HG02678 (cell line): ENCODE data around the gene NOL4L.
"Not testable (repeated sequence)": the region's sequence is repeated elsewhere in the genome, so short reads cannot be mapped to it uniquely, and the experiment has no call there.

Experiments
- ATAC-seq: cut with Tn5 transposase; IDR thresholded peaks from one replicate; pipeline ENCODE4 v1.9.1; 2021; ENCODE audit warnings: mild to moderate bottlenecking, moderate library complexity; ENCODE audit not compliant: unreplicated experiment

NOL4L gene

DNA sequence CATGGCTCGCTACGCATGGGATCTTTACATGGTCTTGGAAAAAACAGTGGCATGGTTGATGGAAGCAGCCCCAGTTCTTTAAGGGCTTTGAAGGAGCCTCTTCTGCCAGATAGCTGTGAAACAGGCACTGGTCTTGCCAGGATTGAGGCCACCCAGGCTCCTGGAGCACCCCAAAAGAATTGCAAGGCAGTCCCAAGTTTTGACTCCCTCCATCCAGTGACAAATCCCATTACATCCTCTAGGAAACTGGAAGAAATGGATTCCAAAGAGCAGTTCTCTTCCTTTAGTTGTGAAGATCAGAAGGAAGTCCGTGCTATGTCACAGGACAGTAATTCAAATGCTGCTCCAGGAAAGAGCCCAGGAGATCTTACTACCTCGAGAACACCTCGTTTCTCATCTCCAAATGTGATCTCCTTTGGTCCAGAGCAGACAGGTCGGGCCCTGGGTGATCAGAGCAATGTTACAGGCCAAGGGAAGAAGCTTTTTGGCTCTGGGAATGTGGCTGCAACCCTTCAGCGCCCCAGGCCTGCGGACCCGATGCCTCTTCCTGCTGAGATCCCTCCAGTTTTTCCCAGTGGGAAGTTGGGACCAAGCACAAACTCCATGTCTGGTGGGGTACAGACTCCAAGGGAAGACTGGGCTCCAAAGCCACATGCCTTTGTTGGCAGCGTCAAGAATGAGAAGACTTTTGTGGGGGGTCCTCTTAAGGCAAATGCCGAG is 148.8 kb downstream of the NOL4L start:
- ATAC-seq, result no peak

DNA sequence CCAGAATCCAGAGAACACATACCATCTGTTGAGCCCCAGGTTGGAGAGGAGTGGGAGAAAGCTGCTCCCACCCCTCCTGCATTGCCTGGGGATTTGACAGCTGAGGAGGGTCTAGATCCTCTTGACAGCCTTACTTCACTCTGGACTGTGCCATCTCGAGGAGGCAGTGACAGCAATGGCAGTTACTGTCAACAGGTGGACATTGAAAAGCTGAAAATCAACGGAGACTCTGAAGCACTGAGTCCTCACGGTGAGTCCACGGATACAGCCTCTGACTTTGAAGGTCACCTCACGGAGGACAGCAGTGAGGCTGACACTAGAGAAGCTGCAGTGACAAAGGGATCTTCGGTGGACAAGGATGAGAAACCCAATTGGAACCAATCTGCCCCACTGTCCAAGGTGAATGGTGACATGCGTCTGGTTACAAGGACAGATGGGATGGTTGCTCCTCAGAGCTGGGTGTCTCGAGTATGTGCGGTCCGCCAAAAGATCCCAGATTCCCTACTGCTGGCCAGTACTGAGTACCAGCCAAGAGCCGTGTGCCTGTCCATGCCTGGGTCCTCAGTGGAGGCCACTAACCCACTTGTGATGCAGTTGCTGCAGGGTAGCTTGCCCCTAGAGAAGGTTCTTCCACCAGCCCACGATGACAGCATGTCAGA is 149.6 kb downstream of the NOL4L start:
- no peak for ATAC-seq

DNA sequence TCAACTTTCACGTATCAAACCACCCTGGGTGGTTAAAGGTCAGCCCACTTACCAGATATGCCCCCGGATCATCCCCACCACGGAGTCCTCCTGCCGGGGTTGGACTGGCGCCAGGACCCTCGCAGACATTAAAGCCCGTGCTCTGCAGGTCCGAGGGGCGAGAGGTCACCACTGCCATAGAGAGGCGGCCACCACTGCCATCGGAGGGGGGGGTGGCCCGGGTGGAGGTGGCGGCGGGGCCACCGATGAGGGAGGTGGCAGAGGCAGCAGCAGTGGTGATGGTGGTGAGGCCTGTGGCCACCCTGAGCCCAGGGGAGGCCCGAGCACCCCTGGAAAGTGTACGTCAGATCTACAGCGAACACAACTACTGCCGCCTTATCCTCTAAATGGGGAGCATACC is 150.7 kb downstream of the NOL4L start:
- ATAC-seq, result no peak

DNA sequence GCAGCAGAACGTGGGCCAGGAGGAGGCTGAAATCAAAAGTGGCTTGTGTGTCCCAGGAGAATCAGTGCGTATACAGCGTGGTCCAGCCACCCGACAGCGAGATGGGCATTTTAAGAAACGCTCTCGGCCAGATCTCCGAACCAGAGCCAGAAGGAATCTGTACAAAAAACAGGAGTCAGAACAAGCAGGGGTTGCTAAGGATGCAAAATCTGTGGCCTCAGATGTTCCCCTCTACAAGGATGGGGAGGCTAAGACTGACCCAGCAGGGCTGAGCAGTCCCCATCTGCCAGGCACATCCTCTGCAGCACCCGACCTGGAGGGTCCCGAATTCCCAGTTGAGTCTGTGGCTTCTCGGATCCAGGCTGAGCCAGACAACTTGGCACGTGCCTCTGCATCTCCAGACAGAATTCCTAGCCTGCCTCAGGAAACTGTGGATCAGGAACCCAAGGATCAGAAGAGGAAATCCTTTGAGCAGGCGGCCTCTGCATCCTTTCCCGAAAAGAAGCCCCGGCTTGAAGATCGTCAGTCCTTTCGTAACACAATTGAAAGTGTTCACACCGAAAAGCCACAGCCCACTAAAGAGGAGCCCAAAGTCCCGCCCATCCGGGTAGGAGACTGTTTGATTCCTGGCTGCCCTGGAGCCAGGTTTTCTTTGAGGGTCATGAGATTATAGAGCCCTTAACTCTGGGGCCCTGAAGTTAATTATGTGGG is 151.7 kb downstream of the NOL4L start:
- ATAC-seq, result no peak

DNA sequence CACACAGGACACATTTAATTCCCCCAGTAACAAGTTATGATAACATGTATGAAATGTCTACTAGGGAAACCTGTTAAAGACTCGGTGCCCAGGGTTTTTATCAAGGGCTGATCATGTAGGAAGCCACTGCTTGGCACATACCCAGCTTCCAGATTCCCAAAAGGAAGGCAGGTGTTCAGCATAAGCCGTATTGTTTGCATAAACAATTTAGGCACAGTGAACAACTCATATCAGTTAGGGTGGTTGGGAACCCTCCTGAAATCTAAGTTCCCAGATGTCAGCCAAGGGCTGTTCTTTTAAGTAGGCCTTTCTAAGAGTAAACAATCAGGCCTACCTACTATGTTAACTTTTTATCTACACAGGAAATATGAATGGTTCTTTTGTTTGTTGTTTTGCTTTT is 152.9 kb downstream of the NOL4L start:
- ATAC-seq, result no peak

DNA sequence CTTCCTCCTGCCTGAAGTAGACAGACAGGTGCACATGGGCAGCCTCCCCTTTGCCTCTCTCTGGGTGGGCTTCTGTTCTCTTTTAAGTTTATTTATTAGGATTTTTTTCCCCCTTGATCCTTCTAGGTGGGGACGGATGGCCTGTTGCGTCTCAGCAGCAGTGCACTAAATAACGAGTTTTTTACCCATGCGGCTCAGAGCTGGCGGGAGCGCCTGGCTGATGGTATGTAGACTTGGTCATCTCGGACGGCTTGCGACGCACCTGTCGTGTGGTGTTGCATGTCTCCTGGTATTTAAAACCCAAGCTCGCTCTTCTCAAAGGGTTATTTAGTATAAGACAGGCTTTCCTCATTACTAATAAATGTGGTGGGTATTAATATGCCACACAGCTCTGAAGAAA is 153.7 kb downstream of the NOL4L start:
- ATAC-seq, result no peak

DNA sequence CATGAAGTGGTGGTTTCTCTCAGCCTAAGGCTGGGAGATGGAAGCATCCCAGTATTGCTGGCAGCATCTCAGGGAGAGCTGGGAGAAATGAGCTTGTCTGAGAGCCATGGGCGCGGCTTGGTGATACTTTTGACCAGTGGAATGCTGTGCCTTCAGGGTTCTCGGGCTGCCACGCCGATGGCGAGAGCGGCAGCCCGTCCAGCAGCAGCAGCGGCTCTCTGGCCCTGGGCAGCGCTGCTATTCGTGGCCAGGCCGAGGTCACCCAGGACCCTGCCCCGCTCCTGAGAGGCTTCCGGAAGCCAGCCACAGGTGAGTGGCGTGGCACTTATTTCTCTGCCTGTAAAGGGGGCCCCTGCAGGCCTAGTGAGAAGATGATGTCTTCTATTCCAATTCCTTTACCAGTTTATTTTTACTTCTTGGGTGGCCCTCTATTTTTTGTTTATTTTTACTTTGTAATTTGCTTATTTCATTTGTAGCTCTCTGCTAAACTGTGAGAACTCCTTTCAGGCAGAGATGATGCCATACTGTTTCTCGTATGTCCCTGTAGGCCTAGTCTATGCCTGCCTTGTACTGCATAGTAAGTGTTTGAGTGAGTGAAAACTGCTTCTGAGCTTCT is 155.3 kb downstream of the NOL4L start:
- no peak for ATAC-seq

DNA sequence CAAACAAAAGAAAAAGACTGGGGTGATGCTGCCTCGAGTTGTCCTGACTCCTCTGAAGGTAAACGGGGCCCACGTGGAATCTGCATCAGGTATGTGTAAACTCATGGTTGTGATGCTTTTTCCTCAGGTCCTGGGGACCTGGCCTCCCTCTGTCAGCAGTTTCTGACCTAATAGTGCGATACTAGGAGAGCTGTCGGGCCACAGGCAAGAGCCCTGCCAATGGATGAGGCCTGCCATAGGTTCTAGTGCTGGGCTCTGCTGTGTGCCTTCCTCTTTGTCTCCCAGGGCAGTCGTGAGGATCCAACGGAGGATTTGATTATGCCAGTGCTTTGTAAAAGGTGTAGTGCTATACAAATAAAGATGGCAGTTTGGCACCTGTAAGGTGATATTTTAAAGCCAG is 155.8 kb downstream of the NOL4L start:
- ATAC-seq, result no peak

DNA sequence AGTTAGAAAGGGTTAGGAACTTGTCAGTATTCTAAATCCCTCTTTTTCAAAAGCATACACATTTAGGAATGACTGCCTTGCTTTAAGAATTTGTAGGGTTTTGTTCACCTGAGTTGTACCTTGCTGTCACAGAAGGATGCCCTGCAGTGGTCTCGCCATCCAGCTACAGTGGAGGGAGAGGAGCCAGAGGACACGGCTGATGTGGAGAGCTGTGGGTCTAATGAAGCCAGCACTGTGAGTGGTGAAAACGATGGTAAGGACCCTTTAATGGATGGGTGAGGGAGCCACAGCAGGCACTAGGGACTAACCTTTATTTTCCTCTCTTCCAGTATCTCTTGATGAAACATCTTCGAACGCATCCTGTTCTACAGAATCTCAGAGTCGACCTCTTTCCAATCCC is 157.1 kb downstream of the NOL4L start:
- no peak for ATAC-seq

DNA sequence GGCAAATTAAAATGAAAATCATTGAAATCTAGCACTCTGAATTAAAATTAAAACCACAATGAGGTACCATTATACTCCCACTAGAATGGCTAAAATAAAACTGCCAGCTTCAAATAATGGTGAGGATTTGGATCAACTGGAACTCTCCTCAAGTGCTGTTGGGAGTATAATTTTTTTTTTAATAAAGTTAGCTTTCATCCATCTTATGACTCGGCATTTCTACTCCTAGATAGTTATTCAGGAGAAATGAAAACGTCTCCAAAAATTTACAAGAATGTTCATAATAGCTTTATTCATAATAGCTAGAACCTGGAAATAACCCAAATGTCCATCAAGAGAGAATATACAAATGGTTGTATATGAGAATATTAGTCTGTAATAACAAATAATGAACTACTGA is 163.8 kb downstream of the NOL4L start:
- ATAC-seq, result no peak

DNA sequence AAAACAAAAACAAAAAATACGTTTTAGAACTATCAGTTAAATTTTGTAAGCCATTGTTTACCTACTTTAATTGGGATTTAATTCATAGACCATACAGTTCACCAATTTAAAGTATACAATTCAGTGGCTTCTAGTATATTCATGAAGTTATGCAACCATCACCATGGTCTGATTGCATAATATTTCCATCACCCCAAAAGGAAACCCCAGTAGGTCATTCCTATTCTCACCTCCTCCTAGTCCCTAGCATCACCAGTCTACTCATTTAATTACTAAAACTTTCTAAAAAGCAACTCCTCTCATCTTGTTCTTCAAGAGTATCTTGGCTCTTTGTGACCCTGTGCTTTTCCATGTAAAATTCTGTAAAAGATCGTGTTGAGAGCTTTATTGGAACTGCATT is 166.8 kb downstream of the NOL4L start:
- ATAC-seq, result no peak

DNA sequence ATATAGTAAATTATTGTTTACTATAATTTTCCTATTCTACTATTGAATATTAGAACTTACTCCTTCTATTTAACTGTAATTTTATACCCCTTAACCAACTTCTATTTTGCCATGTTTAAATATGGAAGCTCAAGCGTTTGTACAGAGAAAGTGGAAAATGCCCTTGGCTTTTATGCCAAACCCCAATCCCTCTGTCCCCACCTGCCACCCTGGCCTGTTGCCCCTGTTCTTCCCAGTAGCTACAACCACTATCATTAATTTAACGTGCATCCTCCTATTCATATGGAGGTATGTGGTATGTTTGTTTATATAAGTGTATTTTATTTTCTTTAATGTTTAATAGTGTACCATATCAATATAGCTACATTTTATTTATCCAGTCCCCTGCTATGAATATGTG is 168.9 kb downstream of the NOL4L start:
- ATAC-seq, result no peak

DNA sequence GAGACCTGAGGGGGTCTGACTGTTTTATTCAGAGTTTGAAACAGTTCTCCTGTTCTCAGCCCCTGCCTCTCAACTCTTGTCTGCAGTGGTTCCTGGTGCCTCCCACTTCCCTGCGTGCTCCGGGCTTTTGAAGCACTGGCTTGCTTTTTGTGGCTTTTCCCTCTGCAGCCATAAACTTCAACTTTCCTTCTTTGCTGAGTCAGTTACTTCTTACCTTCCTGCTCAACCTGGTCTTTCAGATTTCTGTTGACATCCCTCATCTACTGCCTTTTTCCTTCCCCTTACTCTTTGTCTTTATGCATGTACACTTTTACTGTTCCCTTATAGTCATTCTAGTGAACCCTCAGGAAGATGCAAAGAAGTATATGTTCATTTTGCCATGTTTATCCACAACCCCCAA is 169.6 kb downstream of the NOL4L start:
- ATAC-seq, result no peak

DNA sequence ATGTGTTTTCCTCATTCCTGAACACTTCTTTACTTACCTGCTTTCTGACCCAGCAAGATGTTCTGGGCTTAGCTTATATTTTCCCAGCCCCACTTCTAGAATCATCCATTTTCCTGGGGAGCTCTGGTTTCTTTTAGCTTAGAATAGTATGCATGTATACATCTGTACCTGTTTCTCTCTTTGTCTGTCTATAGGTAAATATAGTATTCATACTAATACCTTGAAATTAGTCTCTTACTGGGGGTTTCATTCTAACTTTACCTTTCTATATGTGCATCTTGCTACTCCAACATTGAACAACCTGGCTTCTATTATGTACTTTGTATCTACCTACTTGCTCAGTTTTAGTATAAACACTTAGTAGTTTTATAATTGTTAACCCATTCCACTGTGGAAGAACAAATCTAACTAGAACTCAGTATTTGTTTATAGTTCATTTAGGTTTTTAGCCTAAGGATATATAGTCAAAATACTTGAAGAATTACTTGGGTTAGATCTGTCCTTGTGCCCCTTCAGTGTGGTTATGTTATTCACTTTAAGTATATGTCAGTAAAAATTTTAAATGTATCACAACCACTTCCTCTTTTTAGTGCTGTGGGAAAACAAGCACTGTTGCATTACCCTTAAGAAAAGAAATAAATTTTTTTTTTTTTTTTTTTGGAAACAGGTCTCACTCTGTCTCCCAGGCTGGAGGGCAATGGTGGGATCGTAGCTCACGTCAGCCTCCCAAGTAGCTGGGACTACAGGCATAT is 173.0 kb downstream of the NOL4L start:
- no peak for ATAC-seq

DNA sequence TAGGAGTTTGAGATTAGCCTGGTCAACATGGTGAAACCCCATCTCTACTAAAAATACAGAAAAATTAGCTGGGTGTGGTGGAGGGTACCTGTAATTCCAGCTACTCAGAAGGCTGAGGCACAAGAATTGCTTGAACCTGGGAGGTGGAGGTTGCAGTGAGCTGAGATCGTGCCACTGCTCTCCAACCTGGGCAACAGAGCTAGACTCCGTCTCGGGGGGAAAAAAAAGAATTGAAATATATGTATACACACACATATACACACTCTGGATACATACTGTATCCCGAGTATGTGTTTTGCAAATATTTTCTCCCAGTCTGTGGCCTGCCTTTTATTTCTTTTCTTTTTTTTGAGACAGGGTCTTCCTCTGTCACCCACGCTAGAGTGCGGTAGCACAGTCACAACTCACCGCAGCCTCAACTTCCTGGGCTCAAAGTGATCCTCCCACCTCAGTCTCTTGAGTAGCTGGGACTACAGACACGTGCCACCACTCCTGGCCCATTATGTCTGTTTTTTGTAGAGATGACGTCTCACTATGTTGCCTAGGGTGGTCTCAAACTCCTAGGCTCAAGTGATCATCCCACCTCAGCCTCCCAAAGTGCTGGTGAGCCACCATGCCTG is 177.9 kb downstream of the NOL4L start:
- not testable (repeated sequence) for ATAC-seq

DNA sequence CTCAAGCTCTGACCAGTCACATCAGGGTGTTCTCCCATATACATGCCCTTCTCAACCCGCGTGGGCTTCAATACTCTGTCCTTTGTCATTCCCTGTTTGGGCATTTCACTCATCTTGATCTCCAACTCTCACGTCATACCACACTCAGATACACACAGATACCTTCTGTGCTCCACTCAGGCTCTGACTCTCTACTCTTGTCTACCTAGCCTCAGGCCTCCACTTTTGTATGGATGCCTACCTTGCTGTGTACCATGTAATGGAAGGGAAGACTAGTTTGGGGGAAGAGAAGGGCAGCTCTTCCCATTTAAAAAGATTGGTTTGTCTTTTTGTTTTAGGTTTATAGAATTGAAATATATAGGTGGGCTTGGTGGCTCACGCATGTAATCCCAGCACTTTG is 178.4 kb downstream of the NOL4L start:
- no peak for ATAC-seq

DNA sequence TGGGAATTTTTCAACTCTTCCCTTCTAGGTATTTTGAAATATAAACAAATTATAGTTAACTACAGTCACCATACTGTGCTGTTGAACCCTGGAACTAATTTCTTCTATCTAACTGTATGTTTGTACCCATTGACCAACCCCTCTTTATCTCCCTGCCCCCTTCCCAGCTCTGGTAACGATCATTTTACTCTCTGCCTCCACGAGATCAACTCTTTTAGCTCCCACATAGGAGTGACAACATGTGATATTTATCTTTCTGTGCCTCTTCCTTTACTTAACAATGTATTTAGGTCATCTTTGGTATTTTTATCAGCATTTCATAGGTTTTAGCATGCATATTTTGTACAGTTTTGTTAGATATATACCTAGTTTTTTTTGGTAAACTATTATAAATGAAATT is 181.1 kb downstream of the NOL4L start:
- no peak for ATAC-seq

DNA sequence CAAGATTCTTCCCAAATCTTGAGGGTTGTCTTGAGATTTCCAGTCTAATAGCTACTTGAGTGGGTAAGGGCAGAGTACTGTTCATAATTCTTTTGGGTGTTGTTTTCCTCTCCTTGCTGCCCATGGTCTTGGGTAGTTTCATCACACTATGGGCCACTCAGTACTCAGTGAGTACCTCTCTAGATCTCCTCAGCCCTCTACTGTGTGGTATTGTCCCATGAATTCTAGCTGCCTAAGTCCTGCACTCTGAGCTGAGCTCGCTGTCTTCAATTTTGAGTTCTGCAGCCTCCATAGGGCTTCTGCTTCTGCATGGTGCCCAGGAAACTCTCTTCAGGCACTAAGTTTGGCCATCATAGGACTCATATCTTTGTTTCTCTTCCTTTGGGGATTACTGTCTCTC is 184.7 kb downstream of the NOL4L start:
- no peak for ATAC-seq

DNA sequence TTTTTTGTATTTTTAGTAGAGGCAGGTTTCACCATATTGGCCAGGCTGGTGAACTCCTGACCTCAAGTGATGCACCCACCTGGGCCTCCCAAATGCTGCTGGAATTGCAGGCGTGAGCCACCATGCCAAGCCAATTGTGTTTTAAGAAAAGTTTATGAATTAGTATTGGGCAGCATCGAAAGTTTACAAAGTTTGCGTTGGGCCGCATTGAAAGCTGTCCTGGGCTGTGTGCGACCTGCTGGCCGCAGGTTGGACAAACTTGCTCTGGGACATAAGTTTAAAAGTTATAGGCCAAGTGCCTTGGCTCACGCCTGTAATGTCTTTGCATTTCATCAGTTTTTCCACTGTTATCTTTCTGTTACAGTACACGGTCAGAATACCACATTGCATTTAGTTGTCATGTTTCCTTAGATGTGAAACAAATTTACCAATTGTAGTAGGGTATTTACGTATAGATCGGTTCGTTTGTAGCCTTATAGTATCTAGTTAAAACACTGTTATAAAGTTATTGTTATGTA is 187.5 kb downstream of the NOL4L start:
- ATAC-seq, result no peak

DNA sequence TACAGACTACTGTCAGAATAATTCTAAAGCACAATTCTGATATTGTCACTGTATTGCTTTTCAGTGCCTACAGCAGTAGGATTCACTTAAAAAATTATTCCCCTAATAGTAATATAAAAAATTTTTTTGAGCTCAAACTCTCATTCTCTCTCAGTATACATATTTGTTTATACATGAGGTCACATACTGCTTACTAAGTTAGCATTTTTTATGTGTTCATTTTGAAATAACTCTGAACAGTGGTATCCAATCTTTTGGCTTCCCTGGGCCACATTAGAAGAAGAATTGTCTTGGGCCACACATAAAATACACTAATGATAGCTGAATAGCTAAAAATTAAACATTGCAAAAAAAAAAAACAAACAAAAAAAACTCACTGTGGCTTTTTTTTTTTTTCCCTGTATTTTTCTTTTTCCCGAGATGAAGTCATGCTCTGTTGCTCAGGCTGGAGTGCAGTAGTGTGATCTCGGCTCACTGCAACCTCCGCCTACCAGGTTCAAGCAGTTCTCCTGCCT is 188.4 kb downstream of the NOL4L start:
- ATAC-seq, result no peak
